Measurements from ENCODE around the gene ERF.

ERF gene

GRCh38 chr19:42229301-42229854 is 25.6 kb downstream of the ERF start:
- no peak for DNase-seq
- no peaks in the 10 kb centered on the region for H3K4me1 ChIP-seq (ENCODE audit: control insufficient read depth, insufficient read depth, low read length, poor library complexity, severe bottlenecking)
- H3K27me3 ChIP-seq (replicated peaks; ENCODE audit: control insufficient read depth, insufficient read depth, low read length, poor library complexity, severe bottlenecking) = no peaks in the 10 kb centered on the region
- no peak overlapping the region for H3K27ac ChIP-seq (ENCODE audit: insufficient read depth, low read length, poor library complexity, severe bottlenecking)
- H3K4me3 ChIP-seq (ENCODE audit: insufficient read depth, low read depth, low read length, poor library complexity, severe bottlenecking) = no peak overlapping the region
- H3K9me3 ChIP-seq (ENCODE audit: control insufficient read depth, low read length) = no peaks in the 10 kb centered on the region
- peaks cover 73% of the 10 kb centered on the region for H3K36me3 ChIP-seq (ENCODE audit: control insufficient read depth, insufficient read depth, low read length)

- Histone ChIP-seq H3K27me3 (replicated peaks; ENCODE audit: control insufficient read depth, insufficient read depth, low read length, poor library complexity, severe bottlenecking) (no peaks in the 10 kb centered on the region), H3K4me1 (ENCODE audit: control insufficient read depth, insufficient read depth, low read length, poor library complexity, severe bottlenecking) (no peaks in the 10 kb centered on the region), H3K27ac (ENCODE audit: insufficient read depth, low read length, poor library complexity, severe bottlenecking) (no peak overlapping the region), H3K4me3 (ENCODE audit: insufficient read depth, low read depth, low read length, poor library complexity, severe bottlenecking) (no peak overlapping the region), H3K36me3 (ENCODE audit: control insufficient read depth, insufficient read depth, low read length) (peaks cover 68% of the 10 kb centered on the region), H3K9me3 (ENCODE audit: control insufficient read depth, low read length) (no peaks in the 10 kb centered on the region)
- DNase-seq = no peak
Measured at GRCh38 chr19:42228641-42229040, 26.3 kb downstream of the ERF start.

- H3K36me3 ChIP-seq (ENCODE audit: control insufficient read depth, insufficient read depth, low read length) = peaks cover 51% of the 10 kb centered on the region
- no peak for DNase-seq
- no peaks in the 10 kb centered on the region for H3K4me1 ChIP-seq (ENCODE audit: control insufficient read depth, insufficient read depth, low read length, poor library complexity, severe bottlenecking)
- no peak overlapping the region for H3K27ac ChIP-seq (ENCODE audit: insufficient read depth, low read length, poor library complexity, severe bottlenecking)
- no peaks in the 10 kb centered on the region for H3K9me3 ChIP-seq (ENCODE audit: control insufficient read depth, low read length)
- no peak overlapping the region for H3K4me3 ChIP-seq (ENCODE audit: insufficient read depth, low read depth, low read length, poor library complexity, severe bottlenecking)
- H3K27me3 ChIP-seq (replicated peaks; ENCODE audit: control insufficient read depth, insufficient read depth, low read length, poor library complexity, severe bottlenecking) = no peaks in the 10 kb centered on the region
Measured at GRCh38 chr19:42226886-42227285, 28.0 kb downstream of the ERF start.

- Histone ChIP-seq H3K27me3 (replicated peaks; ENCODE audit: control insufficient read depth, insufficient read depth, low read length, poor library complexity, severe bottlenecking) (no peaks in the 10 kb centered on the region), H3K36me3 (ENCODE audit: control insufficient read depth, insufficient read depth, low read length) (peaks cover 44% of the 10 kb centered on the region), H3K4me3 (ENCODE audit: insufficient read depth, low read depth, low read length, poor library complexity, severe bottlenecking) (no peak overlapping the region), H3K4me1 (ENCODE audit: control insufficient read depth, insufficient read depth, low read length, poor library complexity, severe bottlenecking) (peaks cover 4% of the 10 kb centered on the region), H3K27ac (ENCODE audit: insufficient read depth, low read length, poor library complexity, severe bottlenecking) (no peak overlapping the region), H3K9me3 (ENCODE audit: control insufficient read depth, low read length) (no peaks in the 10 kb centered on the region)
- DNase-seq = no peak
Measured at GRCh38 chr19:42225718-42226292, 29.1 kb downstream of the ERF start.

GRCh38 chr19:42224940-42225717 is 29.8 kb downstream of the ERF start:
- no peak overlapping the region for H3K27ac ChIP-seq (ENCODE audit: insufficient read depth, low read length, poor library complexity, severe bottlenecking)
- no peak for DNase-seq
- H3K4me3 ChIP-seq (ENCODE audit: insufficient read depth, low read depth, low read length, poor library complexity, severe bottlenecking) = no peak overlapping the region
- peaks cover 9% of the 10 kb centered on the region for H3K4me1 ChIP-seq (ENCODE audit: control insufficient read depth, insufficient read depth, low read length, poor library complexity, severe bottlenecking)
- H3K27me3 ChIP-seq (replicated peaks; ENCODE audit: control insufficient read depth, insufficient read depth, low read length, poor library complexity, severe bottlenecking) = no peaks in the 10 kb centered on the region
- peaks cover 37% of the 10 kb centered on the region for H3K36me3 ChIP-seq (ENCODE audit: control insufficient read depth, insufficient read depth, low read length)
- no peaks in the 10 kb centered on the region for H3K9me3 ChIP-seq (ENCODE audit: control insufficient read depth, low read length)

- no peak for DNase-seq
- Histone ChIP-seq H3K4me1 (ENCODE audit: control insufficient read depth, insufficient read depth, low read length, poor library complexity, severe bottlenecking) (peaks cover 36% of the 10 kb centered on the region), H3K36me3 (ENCODE audit: control insufficient read depth, insufficient read depth, low read length) (peaks cover 16% of the 10 kb centered on the region), H3K4me3 (ENCODE audit: insufficient read depth, low read depth, low read length, poor library complexity, severe bottlenecking) (peak overlapping the region; percentile 75), H3K27ac (ENCODE audit: insufficient read depth, low read length, poor library complexity, severe bottlenecking) (peak overlapping the region; percentile 77), H3K27me3 (replicated peaks; ENCODE audit: control insufficient read depth, insufficient read depth, low read length, poor library complexity, severe bottlenecking) (no peaks in the 10 kb centered on the region), H3K9me3 (ENCODE audit: control insufficient read depth, low read length) (no peaks in the 10 kb centered on the region)
Measured at GRCh38 chr19:42220751-42221097, 34.2 kb downstream of the ERF start.

- peak; percentile 93 to 97 (median 96) for DNase-seq
- Histone ChIP-seq H3K4me3 (ENCODE audit: insufficient read depth, low read depth, low read length, poor library complexity, severe bottlenecking) (peak within 1 kb of the TSS; percentile 75), H3K27ac (ENCODE audit: insufficient read depth, low read length, poor library complexity, severe bottlenecking) (peak within 1 kb of the TSS; percentile 77), H3K36me3 (ENCODE audit: control insufficient read depth, insufficient read depth, low read length) (peaks cover 10% of the 10 kb centered on the region), H3K27me3 (replicated peaks; ENCODE audit: control insufficient read depth, insufficient read depth, low read length, poor library complexity, severe bottlenecking) (no peaks in the 10 kb centered on the region), H3K9me3 (ENCODE audit: control insufficient read depth, low read length) (no peaks in the 10 kb centered on the region), H3K4me1 (ENCODE audit: control insufficient read depth, insufficient read depth, low read length, poor library complexity, severe bottlenecking) (peaks cover 43% of the 10 kb centered on the region)
Measured at GRCh38 chr19:42219812-42220750, 34.8 kb downstream of the ERF start, which contains the start of gene ZNF526. Gene ZNF526, plus strand, starts transcription at chr19:42220312. Its CDS starts 4,092 bp downstream, at chr19:42224404.

GRCh38 chr19:42217520-42218437 is 37.1 kb downstream of the ERF start, which contains the start of gene DEDD2:
Gene DEDD2, minus strand, starts transcription at chr19:42217677. Its CDS starts 670 bp downstream, at chr19:42217007.
- Histone ChIP-seq H3K4me1 (ENCODE audit: control insufficient read depth, insufficient read depth, low read length, poor library complexity, severe bottlenecking) (peaks cover 62% of the 10 kb centered on the region), H3K4me3 (ENCODE audit: insufficient read depth, low read depth, low read length, poor library complexity, severe bottlenecking) (peak within 1 kb of the TSS; percentile 90), H3K27ac (ENCODE audit: insufficient read depth, low read length, poor library complexity, severe bottlenecking) (peak within 1 kb of the TSS; percentile 96), H3K9me3 (ENCODE audit: control insufficient read depth, low read length) (no peaks in the 10 kb centered on the region), H3K27me3 (replicated peaks; ENCODE audit: control insufficient read depth, insufficient read depth, low read length, poor library complexity, severe bottlenecking) (no peaks in the 10 kb centered on the region), H3K36me3 (ENCODE audit: control insufficient read depth, insufficient read depth, low read length) (peaks cover 22% of the 10 kb centered on the region)
- peak; percentile 99 to 100 (median 100) for DNase-seq
